Upper lobe of left lung (tissue), 4 donors: ENCODE measurements around the gene PEX5L.

Source experiments
- POLR2A ChIP-seq, 4 donors: fragments of 450-650 bp; IDR thresholded peaks; one replicate each; pipeline ENCODE4 v1.5.1; 2016 to 2017; ENCODE audit warnings: antibody characterized with exemption in 4 of 4, mild to moderate bottlenecking in 2 of 4
- POLR2AphosphoS5 ChIP-seq, 2 donors: sonication (generic); formaldehyde crosslinking; IDR thresholded peaks; one replicate each; pipeline ENCODE4 v1.5.1; 2017; ENCODE audit warnings: antibody characterized with exemption in 2 of 2
- TF ChIP-seq, protein P1 (sequence below), 6 experiments: fragments of 450-650 bp in 4 of 6; fragments of 200-600 bp in 2 of 6; sonication (generic) in 2 of 6; IDR thresholded peaks; one replicate each; pipeline ENCODE4 v1.5.1; 2016 to 2019; ENCODE audit warnings: antibody characterized with exemption in 6 of 6

- TF ChIP-seq, protein P1, sequence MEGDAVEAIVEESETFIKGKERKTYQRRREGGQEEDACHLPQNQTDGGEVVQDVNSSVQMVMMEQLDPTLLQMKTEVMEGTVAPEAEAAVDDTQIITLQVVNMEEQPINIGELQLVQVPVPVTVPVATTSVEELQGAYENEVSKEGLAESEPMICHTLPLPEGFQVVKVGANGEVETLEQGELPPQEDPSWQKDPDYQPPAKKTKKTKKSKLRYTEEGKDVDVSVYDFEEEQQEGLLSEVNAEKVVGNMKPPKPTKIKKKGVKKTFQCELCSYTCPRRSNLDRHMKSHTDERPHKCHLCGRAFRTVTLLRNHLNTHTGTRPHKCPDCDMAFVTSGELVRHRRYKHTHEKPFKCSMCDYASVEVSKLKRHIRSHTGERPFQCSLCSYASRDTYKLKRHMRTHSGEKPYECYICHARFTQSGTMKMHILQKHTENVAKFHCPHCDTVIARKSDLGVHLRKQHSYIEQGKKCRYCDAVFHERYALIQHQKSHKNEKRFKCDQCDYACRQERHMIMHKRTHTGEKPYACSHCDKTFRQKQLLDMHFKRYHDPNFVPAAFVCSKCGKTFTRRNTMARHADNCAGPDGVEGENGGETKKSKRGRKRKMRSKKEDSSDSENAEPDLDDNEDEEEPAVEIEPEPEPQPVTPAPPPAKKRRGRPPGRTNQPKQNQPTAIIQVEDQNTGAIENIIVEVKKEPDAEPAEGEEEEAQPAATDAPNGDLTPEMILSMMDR (IDR thresholded peaks at IDR 0.05) = no peak
- TF ChIP-seq POLR2AphosphoS5 (IDR thresholded peaks at IDR 0.05) (no peak), POLR2A (IDR thresholded peaks at IDR 0.05) (no peak)
These were observed 160.3 kb downstream of the PEX5L start for GRCh38 chr3:179876440-179876839.
